PFSK-1 (cell line): Measurements from ENCODE around the gene HGF.

Experiments used
- FOXP2 ChIP-seq: optimal IDR thresholded peaks from 2 replicates; pipeline ENCODE3; 2011; ENCODE audit warnings: borderline replicate concordance, control low read depth, inconsistent platforms; ENCODE audit not compliant: insufficient read depth; ENCODE audit errors: extremely low read length, extremely low read depth
- POLR2AphosphoS5 ChIP-seq: IDR thresholded peaks from 2 replicates; pipeline ENCODE4 v1.6.1; 2012; ENCODE audit warnings: low read depth, mild to moderate bottlenecking, control low read depth, low read length, moderate library complexity
- REST ChIP-seq, 2 experiments: IDR thresholded peaks; 2 replicates each; pipeline versions ENCODE4 v1.6.1 to v1.8.0; 2011 to 2012; ENCODE audit warnings: low read depth in 2 of 2, low read length in 2 of 2, control low read depth in 1 of 2, inconsistent platforms in 1 of 2, mild to moderate bottlenecking in 1 of 2, moderate library complexity in 1 of 2; ENCODE audit not compliant: insufficient read depth in 1 of 2
- SIN3A ChIP-seq: IDR thresholded peaks from 2 replicates; pipeline ENCODE4 v1.6.1; 2012; ENCODE audit warnings: mild to moderate bottlenecking, low read length, moderate library complexity, borderline replicate concordance; ENCODE audit not compliant: insufficient read depth
- TAF1 ChIP-seq: IDR thresholded peaks from 2 replicates; pipeline ENCODE4 v1.6.1; 2012; ENCODE audit warnings: low read length, control low read depth, borderline replicate concordance; ENCODE audit not compliant: insufficient read depth

The HGF gene

DNA sequence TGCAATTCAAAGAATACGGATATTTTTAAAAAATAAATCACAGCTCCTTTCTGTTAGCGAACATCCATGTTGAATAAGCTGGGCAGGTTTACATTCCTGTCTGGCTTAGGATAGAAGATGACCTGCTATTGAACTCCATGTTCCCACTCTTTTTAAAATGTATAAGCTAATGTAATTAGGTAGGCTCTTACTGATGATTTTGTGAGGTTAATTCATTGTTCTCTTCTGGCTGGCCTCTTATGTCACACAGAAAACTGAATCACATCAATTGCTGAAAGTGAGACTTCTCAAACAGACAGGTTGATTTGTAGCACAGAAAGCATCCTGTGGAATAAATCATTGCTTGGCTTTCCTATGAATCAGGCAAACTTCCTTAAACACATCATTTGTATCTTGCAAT, 24.2 kb downstream of the HGF start:
- TF ChIP-seq TAF1: no peak
- TF ChIP-seq SIN3A: no peak
- TF ChIP-seq REST (IDR thresholded peaks at IDR 0.05; ENCODE audit: insufficient read depth in 1 of 2, low read depth in 2 of 2, low read length in 2 of 2): no peak
- TF ChIP-seq POLR2AphosphoS5: no peak
- no peak for TF ChIP-seq FOXP2

- TF ChIP-seq FOXP2 (no peak), POLR2AphosphoS5 (no peak), TAF1 (no peak), SIN3A (no peak), REST (IDR thresholded peaks at IDR 0.05; ENCODE audit: insufficient read depth in 1 of 2, low read depth in 2 of 2, low read length in 2 of 2) (no peak)
These were observed 25.5 kb downstream of the HGF start for GRCh38 chr7:81744389-81744788.

DNA sequence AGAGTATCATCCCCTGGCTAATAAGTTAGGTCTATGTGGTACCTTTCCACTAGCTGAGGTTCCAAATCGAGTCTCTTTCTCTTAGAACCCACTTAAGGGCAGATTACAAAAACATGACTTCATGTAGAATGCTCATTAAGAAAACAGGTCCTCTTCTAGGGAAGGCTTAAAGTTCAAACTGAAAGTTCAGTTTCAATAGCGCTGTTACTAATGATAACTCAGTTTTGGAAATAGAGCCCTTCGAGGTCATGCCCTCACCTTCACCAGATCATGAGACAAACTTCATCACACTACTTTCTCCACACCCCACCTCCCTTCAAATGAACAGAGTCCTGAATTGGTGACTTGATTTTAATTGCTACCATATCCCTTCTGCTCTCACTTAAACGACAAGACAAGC, 26.2 kb downstream of the HGF start:
- no peak for TF ChIP-seq FOXP2
- no peak for TF ChIP-seq REST (IDR thresholded peaks at IDR 0.05; ENCODE audit: insufficient read depth in 1 of 2, low read depth in 2 of 2, low read length in 2 of 2)
- TF ChIP-seq POLR2AphosphoS5: no peak
- TF ChIP-seq TAF1: no peak
- no peak for TF ChIP-seq SIN3A

GRCh38 chr7:81743201-81743600, 26.6 kb downstream of the HGF start:
- TF ChIP-seq REST (IDR thresholded peaks at IDR 0.05; ENCODE audit: insufficient read depth in 1 of 2, low read depth in 2 of 2, low read length in 2 of 2) (no peak), FOXP2 (no peak), TAF1 (no peak), SIN3A (no peak), POLR2AphosphoS5 (no peak)

- no peak for TF ChIP-seq SIN3A
- no peak for TF ChIP-seq TAF1
- no peak for TF ChIP-seq POLR2AphosphoS5
- no peak for TF ChIP-seq FOXP2
- no peak for TF ChIP-seq REST (IDR thresholded peaks at IDR 0.05; ENCODE audit: insufficient read depth in 1 of 2, low read depth in 2 of 2, low read length in 2 of 2)
These were observed 29.4 kb downstream of the HGF start for GRCh38 chr7:81740403-81740802.
